GM21737 (cell line): Measurements from ENCODE around the gene MYL7.
"Not testable (repeated sequence)": the region's sequence is repeated elsewhere in the genome, so short reads cannot be mapped to it uniquely, and the experiment has no call there.

Experiments used
- ATAC-seq: cut with Tn5 transposase; IDR thresholded peaks from one replicate; pipeline ENCODE4 v1.9.1; 2021; ENCODE audit warnings: mild to moderate bottlenecking, moderate library complexity; ENCODE audit not compliant: unreplicated experiment

Gene MYL7

GRCh38 chr7:44134943-44135628 is 6.0 kb downstream of the MYL7 start:
- no peak for ATAC-seq

- no peak for ATAC-seq
Measured at GRCh38 chr7:44133295-44133694, 7.8 kb downstream of the MYL7 start.

DNA sequence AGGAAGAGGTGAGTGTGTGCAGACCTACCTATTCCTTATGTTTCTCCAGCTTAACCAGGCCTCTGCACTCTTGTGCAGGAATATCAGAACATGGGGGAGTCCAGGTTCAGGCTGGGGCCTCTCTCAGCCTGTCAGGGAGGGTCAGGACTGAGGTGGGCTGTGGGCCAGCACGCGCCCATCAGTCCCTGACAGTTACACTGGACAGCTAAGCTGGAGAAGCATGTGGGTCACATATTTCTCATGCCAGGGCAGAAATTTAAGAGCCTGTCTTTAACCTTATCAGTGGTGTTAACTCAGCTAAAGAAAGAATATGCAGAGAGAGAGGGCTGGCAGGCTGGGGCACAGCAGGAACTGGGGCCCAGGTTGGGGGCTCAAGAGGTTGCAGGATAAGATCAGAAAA is 9.1 kb downstream of the MYL7 start:
- no peak for ATAC-seq

DNA sequence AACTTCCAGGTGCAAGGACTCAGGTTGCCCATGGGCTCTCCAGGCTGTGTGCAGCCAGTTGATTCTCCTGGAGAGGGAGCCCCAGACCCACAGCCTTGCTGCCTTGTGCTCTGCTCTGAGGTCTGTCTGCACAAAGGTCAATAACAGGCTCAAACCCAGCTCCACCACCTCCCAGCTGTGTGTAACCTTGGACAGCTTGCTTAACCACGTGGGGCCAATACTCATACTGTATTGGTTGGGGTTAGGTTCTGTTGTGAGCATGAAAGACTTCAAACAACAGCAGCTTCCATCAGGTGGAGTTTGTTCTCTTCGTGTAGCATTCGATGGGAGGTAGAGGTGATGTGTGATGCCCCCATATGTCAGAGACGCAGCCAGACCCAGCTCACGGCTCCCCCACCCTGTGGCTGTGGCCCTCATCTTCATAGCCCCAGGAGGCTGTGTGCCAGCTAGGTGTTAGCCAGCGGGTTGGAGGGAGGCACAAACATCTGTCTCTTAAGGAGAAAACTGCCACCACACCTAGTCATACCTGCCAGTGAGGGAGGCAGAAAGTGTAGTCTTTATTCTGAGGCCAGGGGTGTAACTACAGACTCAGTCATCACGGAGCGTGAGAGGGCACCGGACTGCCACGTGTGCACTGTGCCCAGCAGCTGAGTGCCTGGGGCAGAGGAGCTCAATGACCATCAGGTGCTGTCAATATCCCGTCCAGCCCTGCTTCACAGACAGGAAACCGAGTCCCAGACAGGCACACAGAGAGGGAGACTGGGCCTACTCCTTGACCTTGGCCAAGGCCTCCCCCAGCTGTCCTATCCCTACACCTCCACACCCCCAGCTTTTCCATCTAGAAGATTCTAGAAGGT is 9.7 kb downstream of the MYL7 start:
- no peak for ATAC-seq

GRCh38 chr7:44128721-44129582 is 12.2 kb downstream of the MYL7 start:
- no peak for ATAC-seq

DNA sequence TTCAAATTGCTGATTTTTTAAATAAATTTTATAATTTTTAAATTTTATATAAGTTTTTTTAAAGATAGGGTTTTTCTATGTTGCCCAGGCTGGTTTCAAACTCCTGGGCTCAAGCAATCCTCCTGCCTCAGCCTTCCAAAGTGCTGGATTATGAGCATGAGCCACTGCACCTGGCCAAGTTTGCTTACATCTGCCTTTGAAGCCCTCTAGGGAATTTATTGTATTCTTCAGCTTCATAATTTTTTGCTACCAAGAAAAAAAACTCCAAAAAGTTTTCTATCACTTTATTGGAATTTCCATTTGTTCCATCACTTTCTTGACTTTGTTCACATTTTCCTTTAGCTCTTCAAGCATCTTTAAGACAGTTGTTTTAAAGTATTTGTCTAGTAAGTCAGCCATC is 14.0 kb downstream of the MYL7 start:
- ATAC-seq: no peak

GRCh38 chr7:44126574-44126973 is 14.6 kb downstream of the MYL7 start:
- not testable (repeated sequence) for ATAC-seq

DNA sequence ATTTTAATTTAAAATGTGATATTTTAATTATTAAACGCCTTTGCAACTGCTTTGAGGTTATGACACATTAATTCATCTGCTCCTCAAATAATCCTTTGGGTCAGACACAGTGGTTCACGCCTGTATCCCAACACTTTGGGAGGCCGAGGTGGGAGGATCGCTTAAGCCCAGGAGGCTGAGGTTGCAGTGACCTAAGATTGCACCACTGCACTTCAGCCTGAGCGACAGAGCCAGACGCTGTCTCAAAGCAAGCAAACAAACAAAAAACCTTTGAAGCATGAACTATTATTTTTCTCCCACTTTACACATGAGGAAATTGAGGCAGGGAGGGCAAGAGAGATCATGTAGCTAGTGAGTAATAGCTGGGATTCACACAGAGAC is 16.3 kb downstream of the MYL7 start:
- no peak for ATAC-seq

DNA sequence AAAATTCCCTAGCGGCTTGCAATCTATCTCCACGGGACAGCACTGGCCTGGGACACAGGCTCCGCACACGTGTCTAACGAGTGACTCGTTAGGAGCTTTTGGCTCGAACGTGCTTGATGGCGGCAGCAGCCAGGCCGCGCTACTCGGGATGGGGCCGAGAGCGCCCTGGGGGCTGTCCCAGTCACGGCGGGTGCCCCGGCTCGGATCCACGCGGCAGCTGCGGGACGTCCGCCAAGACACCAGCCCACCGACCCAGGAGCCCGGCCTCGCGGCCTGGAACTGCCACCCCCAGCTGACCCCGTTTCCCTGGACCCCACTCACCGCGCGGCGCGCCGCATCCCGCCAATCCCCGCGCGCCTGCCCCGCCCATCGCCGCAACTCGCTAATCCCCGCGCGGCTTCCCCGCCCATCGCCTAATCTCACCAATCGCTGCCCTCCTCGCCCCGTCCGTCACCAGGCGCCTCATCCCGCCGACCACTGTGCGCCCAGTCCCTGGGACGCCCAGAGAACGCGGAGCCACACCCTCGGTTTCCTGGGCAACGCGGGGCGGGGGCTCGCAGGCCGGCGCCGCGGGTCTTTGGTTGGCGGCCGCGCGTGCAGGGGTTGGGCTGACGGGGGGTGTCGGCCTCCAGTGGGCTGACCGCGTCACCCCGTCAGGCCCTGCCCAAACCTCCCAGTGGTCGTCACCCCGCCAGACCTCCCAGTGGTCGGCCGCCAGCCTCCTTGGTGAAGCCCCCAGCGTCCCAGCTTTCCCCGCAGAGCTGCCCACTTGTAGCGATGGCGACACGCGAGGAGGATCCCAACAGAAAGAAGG is 17.7 kb downstream of the MYL7 start, which contains the start of gene POLD2:
TSS of gene POLD2 (minus strand) at position 359 of the 814 bp plus-strand sequence. CDS start 1,495 bp downstream, outside the sequence.
- ATAC-seq: peak; percentile 97

GRCh38 chr7:44122529-44122928 is 18.6 kb downstream of the MYL7 start:
- no peak for ATAC-seq

- ATAC-seq: no peak
Measured at GRCh38 chr7:44121761-44122420, 19.2 kb downstream of the MYL7 start.

- no peak for ATAC-seq
Measured at GRCh38 chr7:44120395-44120794, 20.7 kb downstream of the MYL7 start.

GRCh38 chr7:44119829-44120380 is 21.2 kb downstream of the MYL7 start:
- no peak for ATAC-seq

DNA sequence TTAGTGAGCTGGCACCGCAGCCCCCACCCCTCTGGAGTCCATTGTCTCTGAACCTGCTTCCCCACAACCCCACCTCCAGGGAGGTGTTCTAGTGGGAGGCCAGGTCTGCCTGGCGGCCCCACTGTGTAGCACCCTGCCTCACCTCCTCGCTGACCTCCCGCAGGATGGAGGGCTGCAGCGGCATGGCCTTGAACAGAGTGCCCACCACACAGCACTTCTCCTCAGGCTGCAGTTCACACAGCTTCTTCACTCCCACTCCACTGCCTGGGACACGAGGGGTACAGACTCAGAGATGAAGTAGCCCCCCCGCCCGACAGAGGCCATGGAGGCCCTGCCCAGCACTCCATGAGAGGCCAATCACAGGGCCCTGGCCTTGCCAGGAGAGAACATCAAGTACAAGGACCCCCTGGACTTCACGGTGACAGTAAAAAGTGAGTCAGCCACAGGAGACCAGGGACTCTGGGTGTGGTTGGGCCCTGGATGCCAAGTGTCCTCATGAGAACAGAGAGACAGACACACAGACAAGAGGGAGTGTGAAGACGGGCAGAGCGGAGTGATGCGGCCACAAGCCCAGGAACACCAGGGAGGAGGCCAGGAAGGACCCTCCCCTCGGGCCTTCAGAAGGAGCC is 23.2 kb downstream of the MYL7 start:
- ATAC-seq: no peak

DNA sequence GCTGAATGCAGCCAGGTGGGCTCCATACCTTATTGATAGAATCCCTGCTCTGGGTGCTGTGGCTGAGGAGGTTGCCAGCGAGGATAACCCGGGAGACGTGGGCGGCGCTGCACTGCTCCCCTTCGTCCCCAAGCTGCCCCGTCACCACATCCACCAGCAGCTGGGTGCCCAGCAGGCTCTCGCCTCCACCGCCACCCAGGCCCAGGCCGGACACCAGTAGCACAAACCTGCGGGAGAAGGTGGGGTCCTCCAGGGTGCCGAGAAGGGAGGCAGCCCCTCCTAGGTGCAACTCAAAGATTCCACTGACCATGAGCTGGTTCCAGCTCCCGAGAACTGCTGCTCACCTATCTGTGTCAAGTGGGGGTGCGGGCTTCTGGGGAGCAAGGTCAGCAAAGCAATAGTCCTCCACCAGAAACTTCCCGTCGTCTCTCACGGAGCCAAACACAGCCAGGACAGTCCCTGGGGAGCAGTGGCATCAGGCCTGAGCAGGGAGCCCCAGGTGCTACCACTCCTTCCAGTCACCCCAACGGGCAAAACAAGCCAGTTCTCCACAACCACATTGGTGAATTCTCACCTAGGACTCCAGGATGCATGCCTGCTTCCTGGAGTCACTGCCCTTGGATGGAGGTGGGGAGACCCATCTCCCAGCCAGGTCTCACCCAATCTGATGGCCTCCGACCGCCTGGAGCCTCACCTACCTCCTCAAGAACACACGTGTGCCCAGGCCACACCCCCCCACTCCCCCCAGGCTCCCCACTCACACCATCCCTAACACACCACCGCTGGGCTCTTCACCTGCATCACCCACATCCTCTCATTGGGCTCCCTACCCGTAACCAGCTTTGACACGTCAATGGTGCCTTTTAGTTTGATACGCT is 24.1 kb downstream of the MYL7 start:
- ATAC-seq: no peak

GRCh38 chr7:44116087-44116788 is 24.9 kb downstream of the MYL7 start:
- no peak for ATAC-seq

DNA sequence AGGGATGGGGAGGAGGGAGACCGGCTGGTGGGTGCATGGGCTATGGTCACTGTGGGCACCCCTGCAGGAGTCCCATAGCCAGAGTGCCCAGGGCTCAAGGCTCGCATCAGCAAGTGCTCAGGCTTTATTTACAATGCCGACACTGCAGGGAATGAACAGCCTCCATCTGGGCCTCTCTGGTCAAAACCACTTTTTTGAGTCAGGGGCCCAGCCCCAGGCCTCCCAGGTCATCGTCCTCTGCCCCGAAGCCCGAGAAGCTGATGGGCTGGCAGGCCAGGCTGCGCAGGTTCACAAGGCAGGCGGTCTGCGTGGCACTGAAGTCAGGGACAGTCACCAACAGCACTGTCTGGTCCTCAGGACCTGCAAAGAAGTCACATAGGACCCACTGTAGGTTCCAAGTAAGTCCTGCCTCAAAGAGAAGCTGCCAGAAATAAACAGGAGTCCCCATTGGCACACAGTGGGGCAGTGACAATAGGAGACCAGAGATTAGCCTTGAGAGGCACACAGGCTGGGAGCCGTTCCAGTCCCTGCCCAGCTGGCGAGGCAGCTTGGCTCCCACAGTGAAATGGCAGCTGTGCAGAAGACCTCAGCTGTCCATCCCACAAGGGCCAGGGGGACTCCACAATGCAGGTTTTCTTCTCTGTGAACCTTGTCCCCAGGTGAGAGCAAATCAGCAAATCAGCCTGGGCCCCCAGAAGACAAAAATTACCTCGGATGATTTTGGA is 26.4 kb downstream of the MYL7 start:
- ATAC-seq: no peak
